Measurements from ENCODE around the gene DSG3. TPM values are rescaled to one million over a fixed set of nuclear protein-coding genes. Genes with fewer than 3 reads are reported as not detected.

The DSG3 gene
- polyA plus RNA-seq, 3 donors from 2014 or later: not detected

DNA sequence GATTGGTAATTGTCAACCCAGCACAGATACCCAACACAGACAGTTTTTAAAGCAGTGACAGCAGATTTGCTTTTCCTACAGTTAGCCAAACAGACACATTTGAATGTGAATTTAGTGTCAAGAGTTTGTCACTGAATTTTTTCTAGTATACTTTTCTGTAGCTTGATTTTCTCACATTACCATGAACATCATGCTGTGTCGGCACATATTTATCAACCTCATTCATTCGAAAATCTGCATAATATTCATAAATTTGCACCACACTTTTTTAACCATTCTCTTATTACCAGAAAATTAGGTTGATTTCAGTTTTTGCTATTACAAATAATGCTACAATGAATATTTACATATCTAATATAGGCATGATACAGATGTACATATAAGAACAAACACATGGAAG, 27.0 kb upstream of the DSG3 start:
- H3K27ac Mint-ChIP-seq: no peak overlapping the region
- no peak overlapping the region for H3K4me3 Mint-ChIP-seq
- no peaks in the 10 kb centered on the region for H3K4me1 Mint-ChIP-seq
- peaks cover 0 to 5% (median 1%) of the 10 kb centered on the region in 6 donors for H3K9me3 Mint-ChIP-seq
- no peaks in the 10 kb centered on the region for H3K36me3 Mint-ChIP-seq
- DNase-seq: no peak
- peaks cover 0 to 5% (median 2%) of the 10 kb centered on the region in 3 donors for H3K27me3 Mint-ChIP-seq (ENCODE audit: low read depth in 3 of 3)

DNA sequence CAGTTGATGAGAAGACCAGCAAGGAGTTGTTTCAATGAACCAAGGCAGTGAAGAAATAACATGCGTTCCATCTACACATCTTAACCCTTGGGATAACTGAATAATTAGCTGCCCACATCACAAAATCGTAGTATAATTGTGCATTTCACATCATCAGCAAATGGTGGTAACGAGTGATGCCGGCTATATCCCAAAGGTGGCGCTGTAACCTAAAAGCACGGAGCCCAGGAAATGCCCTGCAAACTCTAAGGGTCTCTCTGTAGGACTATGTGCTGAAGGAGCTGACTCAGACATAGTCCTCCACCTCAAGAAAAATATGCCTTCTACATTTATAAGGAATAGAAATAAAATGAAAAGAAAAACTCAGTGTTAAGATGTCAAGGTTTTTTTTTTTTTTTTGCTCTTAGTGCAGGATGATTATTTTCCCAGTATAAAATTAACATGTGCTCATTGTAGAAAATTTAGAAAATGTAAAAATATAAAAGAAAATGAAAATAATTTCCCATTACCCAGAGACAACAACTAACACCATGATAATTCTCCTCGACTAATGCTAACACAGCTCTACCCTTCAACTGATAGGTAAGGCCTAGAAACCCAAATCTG, 23.1 kb upstream of the DSG3 start:
- Mint-ChIP-seq H3K27me3 (ENCODE audit: low read depth in 3 of 3) (peaks cover 0 to 6% (median 5%) of the 10 kb centered on the region in 3 donors), H3K27ac (no peak overlapping the region), H3K4me3 (no peak overlapping the region), H3K36me3 (no peaks in the 10 kb centered on the region), H3K9me3 (peaks cover 0 to 4% (median under 1%) of the 10 kb centered on the region in 6 donors), H3K4me1 (no peaks in the 10 kb centered on the region)
- DNase-seq: no peak

DNA sequence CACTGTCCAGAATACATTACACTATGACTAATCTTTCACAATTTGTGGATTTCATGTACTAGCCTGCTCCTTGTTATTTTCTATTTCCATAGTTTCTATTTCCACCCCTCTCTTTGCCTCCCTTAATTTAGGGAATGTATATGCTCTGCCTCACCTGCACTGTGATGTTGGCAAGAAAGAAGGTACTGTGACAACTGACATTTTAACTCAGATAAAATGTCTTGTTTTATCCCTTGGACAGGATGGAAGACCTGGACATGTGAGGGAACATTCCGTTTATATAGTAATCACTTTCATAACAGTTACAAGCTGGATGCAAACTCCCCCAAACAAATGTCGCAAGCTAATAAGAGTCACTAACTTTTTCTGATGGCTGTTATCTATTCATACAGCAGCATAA, 21.5 kb upstream of the DSG3 start:
- Mint-ChIP-seq H3K27me3 (ENCODE audit: low read depth in 3 of 3) (peaks cover 0 to 5% (median 3%) of the 10 kb centered on the region in 3 donors), H3K36me3 (no peaks in the 10 kb centered on the region), H3K27ac (no peak overlapping the region), H3K9me3 (peaks cover 0 to 5% (median 0%) of the 10 kb centered on the region in 6 donors), H3K4me3 (no peak overlapping the region), H3K4me1 (no peaks in the 10 kb centered on the region)
- no peak for DNase-seq

DNA sequence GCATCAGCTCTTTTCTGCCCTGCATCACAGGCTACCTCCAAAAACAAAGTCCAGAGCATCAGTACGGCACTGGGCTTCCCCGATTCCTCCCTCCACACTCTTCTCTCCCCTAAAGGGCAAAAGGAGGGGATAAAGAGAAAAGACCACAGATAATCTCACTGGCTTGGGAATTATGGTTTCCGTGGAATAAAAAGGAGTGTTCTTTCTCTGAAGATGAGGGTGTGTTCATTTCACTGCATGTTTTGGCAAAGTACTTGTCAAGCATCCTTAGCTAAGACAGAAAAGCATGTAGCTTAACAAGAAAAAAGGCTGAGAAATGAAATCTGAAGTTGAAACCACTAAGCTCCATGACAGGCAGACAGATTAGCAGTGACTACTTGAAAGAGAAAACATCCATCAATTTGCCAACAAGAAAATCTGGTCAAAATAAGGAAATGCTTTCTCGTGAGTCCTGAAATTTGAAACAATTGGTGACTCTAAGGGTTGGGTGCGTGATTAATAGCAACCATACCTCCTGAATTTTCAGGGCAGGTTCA, 20.6 kb upstream of the DSG3 start:
- H3K27ac Mint-ChIP-seq: no peak overlapping the region

DNA sequence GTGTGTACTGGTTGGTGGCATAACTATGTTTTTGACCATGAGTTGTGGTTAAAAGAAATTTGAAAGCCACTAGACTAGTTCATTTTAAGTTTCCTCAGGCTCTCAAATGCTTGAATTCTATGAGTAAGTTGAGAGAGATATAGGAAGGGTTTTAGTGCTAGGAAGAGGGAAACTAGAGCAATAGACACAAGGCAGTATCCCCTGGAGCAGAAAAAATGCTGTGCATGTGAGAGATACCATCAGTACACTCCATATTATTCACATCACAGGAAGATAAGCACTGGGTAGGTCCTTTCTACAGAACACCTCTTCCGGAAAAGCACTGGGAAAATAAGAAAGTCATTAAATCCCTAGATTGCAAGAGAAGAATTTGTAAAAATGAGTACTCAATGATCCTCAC, 19.3 kb upstream of the DSG3 start:
- Mint-ChIP-seq H3K27ac (no peak overlapping the region), H3K27me3 (ENCODE audit: low read depth in 3 of 3) (peaks cover 0 to 5% (median 3%) of the 10 kb centered on the region in 3 donors), H3K36me3 (no peaks in the 10 kb centered on the region), H3K4me1 (no peaks in the 10 kb centered on the region), H3K4me3 (no peak overlapping the region), H3K9me3 (peaks cover 0 to 7% (median under 1%) of the 10 kb centered on the region in 6 donors)
- DNase-seq: no peak

More for the DNA sequence above, 20.6 kb upstream of the DSG3 start:
- Mint-ChIP-seq H3K9me3 (peaks cover 0 to 5% (median under 1%) of the 10 kb centered on the region in 6 donors), H3K36me3 (no peaks in the 10 kb centered on the region), H3K4me3 (no peak overlapping the region), H3K4me1 (no peaks in the 10 kb centered on the region), H3K27me3 (ENCODE audit: low read depth in 3 of 3) (peaks cover 0 to 5% (median 3%) of the 10 kb centered on the region in 3 donors)
- DNase-seq: no peak

DNA sequence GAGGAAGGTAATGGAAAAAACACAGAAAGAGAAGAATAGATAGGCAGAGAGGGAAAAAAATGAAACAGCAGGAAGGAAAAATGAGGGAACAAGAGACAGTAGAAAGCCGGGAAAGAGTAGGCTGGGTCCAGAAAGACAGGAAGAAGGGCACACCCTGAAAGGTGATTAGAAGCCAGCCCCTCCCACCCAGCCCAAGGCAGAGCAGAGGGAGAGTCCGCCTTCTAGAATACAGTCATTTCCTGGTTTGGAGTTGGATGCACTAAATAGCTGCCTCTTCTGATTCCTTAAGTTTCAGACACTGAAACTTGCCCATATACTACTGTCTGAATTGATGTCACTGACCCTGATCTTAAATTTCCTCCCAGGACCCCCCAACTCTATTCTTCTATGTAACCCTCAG, 17.9 kb upstream of the DSG3 start:
- Mint-ChIP-seq H3K27ac (no peak overlapping the region), H3K4me1 (no peaks in the 10 kb centered on the region), H3K9me3 (peaks cover 0 to 13% (median 2%) of the 10 kb centered on the region in 6 donors), H3K4me3 (no peak overlapping the region), H3K36me3 (no peaks in the 10 kb centered on the region), H3K27me3 (ENCODE audit: low read depth in 3 of 3) (peaks cover 0 to 5% (median 2%) of the 10 kb centered on the region in 3 donors)
- no peak for DNase-seq

DNA sequence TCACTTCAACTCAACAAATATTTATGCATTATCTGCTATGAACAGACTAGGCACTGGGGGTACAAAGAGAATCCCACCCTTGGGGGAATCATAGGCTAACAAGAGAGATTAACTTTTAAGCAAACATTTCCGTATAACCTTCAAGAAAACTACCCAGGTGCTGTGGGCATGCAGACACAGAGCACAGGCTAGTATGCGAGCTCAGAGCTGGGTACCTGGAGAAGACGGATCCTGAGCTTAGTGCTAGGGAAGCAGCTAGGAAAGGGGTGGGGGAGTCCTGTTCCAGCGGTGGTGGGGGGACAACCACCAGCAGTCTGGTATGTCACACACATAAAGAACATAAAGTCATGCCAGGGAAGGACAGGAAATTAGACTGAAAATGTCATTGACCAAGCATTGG, 17.5 kb upstream of the DSG3 start:
- H3K36me3 Mint-ChIP-seq: no peaks in the 10 kb centered on the region
- no peak overlapping the region for H3K4me3 Mint-ChIP-seq
- peaks cover 0 to 13% (median 2%) of the 10 kb centered on the region in 6 donors for H3K9me3 Mint-ChIP-seq
- H3K4me1 Mint-ChIP-seq: no peaks in the 10 kb centered on the region
- no peak for DNase-seq
- H3K27me3 Mint-ChIP-seq (ENCODE audit: low read depth in 3 of 3): peaks cover 0 to 5% (median 2%) of the 10 kb centered on the region in 3 donors
- H3K27ac Mint-ChIP-seq: no peak overlapping the region

DNA sequence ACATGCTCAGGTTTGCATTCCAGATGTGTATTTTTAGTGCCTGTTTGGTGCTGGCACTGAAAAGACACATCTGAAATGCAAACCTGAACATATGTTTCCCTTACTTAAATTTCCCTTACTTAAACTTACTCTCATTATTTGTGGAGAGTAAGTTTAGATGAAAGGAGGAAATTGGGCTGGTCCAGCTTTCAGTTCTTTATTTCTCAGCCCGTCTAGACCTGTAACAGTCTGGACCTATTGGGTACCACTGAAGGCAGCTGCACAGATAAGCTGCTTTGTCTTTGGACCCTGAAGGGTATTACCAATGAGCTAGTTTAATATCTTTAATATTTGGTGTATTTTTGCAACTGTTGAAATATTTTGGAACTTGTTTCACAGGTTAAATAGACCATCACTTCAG, 17.0 kb upstream of the DSG3 start:
- DNase-seq: no peak
- no peak overlapping the region for H3K27ac Mint-ChIP-seq
- H3K4me3 Mint-ChIP-seq: no peak overlapping the region
- peaks cover 0 to 5% (median 2%) of the 10 kb centered on the region in 3 donors for H3K27me3 Mint-ChIP-seq (ENCODE audit: low read depth in 3 of 3)
- H3K4me1 Mint-ChIP-seq: no peaks in the 10 kb centered on the region
- no peaks in the 10 kb centered on the region for H3K36me3 Mint-ChIP-seq
- peaks cover 0 to 13% (median 2%) of the 10 kb centered on the region in 6 donors for H3K9me3 Mint-ChIP-seq

DNA sequence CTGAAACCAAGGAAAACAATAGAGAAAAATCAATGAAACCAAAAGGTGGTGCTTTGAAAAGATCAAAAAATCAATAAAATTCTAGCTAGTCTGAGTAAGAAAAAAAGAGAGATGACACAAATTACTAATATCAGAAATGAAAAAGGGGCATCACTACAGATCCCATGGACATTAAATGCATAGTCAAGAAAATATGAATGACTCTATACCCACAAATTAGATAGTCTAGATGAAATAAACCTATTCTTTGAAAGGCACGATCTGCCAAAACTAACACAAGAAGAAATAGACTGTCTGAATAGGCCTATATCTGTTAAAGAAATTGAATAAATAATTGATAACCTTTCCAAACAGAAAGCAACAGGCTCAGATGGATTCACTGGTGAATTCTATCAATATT, 15.2 kb upstream of the DSG3 start:
- DNase-seq: no peak
- no peaks in the 10 kb centered on the region for H3K4me1 Mint-ChIP-seq
- peaks cover 0 to 5% (median 2%) of the 10 kb centered on the region in 3 donors for H3K27me3 Mint-ChIP-seq (ENCODE audit: low read depth in 3 of 3)
- H3K9me3 Mint-ChIP-seq: peaks cover 0 to 13% (median 2%) of the 10 kb centered on the region in 6 donors
- no peak overlapping the region for H3K27ac Mint-ChIP-seq
- no peak overlapping the region for H3K4me3 Mint-ChIP-seq
- H3K36me3 Mint-ChIP-seq: no peaks in the 10 kb centered on the region

DNA sequence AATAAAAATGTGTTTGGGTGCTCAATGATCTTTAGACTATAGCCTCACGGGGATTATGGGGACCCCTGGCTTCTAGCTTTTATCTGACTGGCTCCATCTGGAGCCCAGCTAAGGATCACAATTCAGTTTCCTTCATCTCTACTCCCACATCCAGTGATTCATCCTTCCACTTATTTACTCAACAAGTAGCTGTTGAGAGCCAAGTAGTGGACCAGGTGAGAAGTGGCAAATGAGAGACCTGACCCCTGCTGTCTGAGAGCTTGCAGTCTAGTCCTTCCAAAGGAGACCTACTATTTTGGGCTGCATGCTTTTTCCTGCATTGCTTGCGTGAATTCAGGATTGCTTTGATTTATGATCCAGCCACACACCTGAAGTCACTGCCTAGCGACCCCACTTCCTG, 10.7 kb upstream of the DSG3 start:
- no peaks in the 10 kb centered on the region for H3K36me3 Mint-ChIP-seq
- H3K4me1 Mint-ChIP-seq: no peaks in the 10 kb centered on the region
- H3K9me3 Mint-ChIP-seq: peaks cover 0 to 12% (median under 1%) of the 10 kb centered on the region in 6 donors
- no peak overlapping the region for H3K27ac Mint-ChIP-seq
- no peak overlapping the region for H3K4me3 Mint-ChIP-seq
- no peak for DNase-seq
- peaks cover 0 to 2% (median 0%) of the 10 kb centered on the region in 3 donors for H3K27me3 Mint-ChIP-seq (ENCODE audit: low read depth in 3 of 3)

DNA sequence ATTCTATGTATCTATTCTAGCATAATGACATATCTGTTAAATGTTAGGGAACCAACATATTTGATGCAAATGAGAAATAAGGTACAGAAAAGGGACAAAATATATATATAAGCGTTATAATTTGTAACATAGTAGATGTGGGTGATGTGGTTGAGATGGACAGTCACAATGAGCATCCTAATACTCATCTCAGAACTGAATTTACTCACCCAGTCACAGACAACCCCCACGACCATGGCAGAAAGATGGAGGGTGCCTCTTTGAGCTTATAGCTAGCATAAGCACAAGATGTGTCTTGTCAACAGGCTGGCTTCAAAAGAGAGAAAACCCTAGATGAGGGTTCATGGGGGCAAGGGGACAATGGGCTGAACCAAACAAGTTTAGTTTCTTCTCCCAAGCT, 9.1 kb upstream of the DSG3 start:
- Mint-ChIP-seq H3K36me3 (no peaks in the 10 kb centered on the region), H3K4me1 (no peaks in the 10 kb centered on the region), H3K27me3 (ENCODE audit: low read depth in 3 of 3) (peaks cover 0 to 3% (median 2%) of the 10 kb centered on the region in 3 donors), H3K4me3 (no peak overlapping the region), H3K9me3 (peaks cover 0 to 7% (median 3%) of the 10 kb centered on the region in 6 donors), H3K27ac (no peak overlapping the region)
- DNase-seq: no peak

DNA sequence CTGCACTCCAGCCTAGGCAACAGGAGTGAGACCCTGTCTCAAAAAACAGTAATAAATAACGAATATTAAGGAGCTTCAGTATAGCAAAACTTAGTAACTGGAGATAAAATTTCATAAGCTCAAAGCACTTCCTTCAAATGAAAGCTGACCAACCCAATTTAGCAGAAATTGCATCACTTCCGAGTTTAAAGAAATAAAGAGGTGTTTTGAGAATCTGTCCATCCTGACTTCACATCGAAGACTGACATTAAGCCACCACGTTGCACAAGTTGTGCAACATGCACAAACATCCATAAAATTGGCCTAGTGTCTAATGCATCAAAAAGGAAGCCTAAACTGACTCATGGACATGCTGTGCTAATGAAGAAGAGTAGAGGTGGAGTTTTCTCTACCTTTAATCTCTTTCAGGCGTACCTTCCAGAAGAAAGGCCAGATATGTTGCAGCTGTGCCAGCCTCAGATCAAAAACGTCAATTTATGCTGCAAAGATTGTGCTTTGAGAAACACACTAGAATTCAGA, 7.7 kb upstream of the DSG3 start:
- no peak for DNase-seq
- Mint-ChIP-seq H3K36me3 (no peaks in the 10 kb centered on the region), H3K27ac (no peak overlapping the region), H3K27me3 (ENCODE audit: low read depth in 3 of 3) (peaks cover 0 to 5% (median 0%) of the 10 kb centered on the region in 3 donors), H3K4me1 (no peaks in the 10 kb centered on the region), H3K9me3 (peaks cover 0 to 5% (median 0%) of the 10 kb centered on the region in 6 donors), H3K4me3 (no peak overlapping the region)

DNA sequence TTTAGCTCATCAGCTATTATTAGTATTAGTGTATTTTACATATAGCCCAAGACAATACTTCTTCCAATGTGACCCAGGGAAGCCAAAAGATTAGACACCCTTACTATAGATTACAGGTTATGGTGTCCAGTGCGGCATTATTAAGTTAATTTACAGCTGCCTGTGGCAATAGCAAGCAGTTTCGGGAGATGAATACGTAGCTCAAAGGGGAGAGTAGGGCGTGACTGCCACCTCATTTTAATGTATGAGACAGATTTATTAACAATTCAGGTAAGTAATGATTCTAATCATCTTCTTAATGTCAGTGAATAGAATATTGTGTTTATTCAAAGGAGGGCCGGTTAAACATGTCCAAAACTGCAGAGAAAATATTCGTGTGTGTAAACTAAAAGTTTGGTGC, 6.8 kb upstream of the DSG3 start:
- Mint-ChIP-seq H3K9me3 (peaks cover 0 to 4% (median 0%) of the 10 kb centered on the region in 6 donors), H3K4me1 (no peaks in the 10 kb centered on the region), H3K36me3 (no peaks in the 10 kb centered on the region), H3K4me3 (no peak overlapping the region), H3K27me3 (ENCODE audit: low read depth in 3 of 3) (peaks cover 0 to 5% (median 0%) of the 10 kb centered on the region in 3 donors), H3K27ac (no peak overlapping the region)
- DNase-seq: no peak

DNA sequence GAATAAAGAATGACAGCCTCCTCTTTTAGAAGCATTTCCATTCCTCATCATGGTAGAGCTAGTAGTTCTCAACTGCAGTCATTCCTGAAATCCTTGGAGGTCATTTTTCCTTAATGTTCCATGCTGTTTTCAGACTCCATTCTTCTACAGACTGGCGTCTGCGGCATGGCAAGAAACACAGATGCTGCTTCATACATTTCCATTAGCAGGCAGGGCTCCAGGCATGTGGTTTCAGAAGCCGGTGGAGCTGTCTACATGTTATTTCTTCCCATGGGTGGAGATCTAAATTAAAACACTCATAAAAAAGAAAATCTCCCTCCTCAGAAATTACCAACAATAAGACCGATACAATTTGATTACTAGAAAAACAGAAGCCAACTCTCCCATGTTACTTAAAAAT, 6.0 kb upstream of the DSG3 start:
- no peak overlapping the region for H3K4me3 Mint-ChIP-seq
- H3K4me1 Mint-ChIP-seq: no peaks in the 10 kb centered on the region
- no peak for DNase-seq
- no peak overlapping the region for H3K27ac Mint-ChIP-seq
- peaks cover 0 to 6% (median 0%) of the 10 kb centered on the region in 6 donors for H3K9me3 Mint-ChIP-seq
- H3K27me3 Mint-ChIP-seq (ENCODE audit: low read depth in 3 of 3): peaks cover 0 to 5% (median 0%) of the 10 kb centered on the region in 3 donors
- H3K36me3 Mint-ChIP-seq: no peaks in the 10 kb centered on the region
